ENCODE measurements around the gene NRCAM.

NRCAM gene

GRCh38 chr7:108164342-108164741 lies 291.9 kb downstream of the NRCAM start (continued):
- no peak for TF ChIP-seq ZBTB11 (tag by site-specific recombination; conservative IDR thresholded peaks at IDR 0.05; ENCODE audit: low read depth)

GRCh38 chr7:108158776-108159175 lies 297.5 kb downstream of the NRCAM start:
- Histone ChIP-seq H3K27ac (ENCODE audit: extremely low read depth, low read depth, low read length) (no peak overlapping the region), H3K4me3 (ENCODE audit: low read depth, low read length) (no peak overlapping the region), H3K4me1 (ENCODE audit: control insufficient read depth, insufficient read depth, low read length) (no peaks in the 10 kb centered on the region), H3K36me3 (ENCODE audit: control insufficient read depth in 2 of 2, insufficient read depth in 1 of 2, low read length in 2 of 2) (no peaks in the 10 kb centered on the region), H3K9me3 (ENCODE audit: control insufficient read depth, insufficient read depth, low read depth, low read length) (no peaks in the 10 kb centered on the region)
- TF ChIP-seq ZNF311 (tag by site-specific recombination; IDR thresholded peaks at IDR 0.05; ENCODE audit: borderline replicate concordance) (no peak), ZNF544 (tag by site-specific recombination; IDR thresholded peaks at IDR 0.05) (no peak), ZNF211 (tag by site-specific recombination; IDR thresholded peaks at IDR 0.05; ENCODE audit: low read depth) (no peak), ZNF623 (tag by site-specific recombination; IDR thresholded peaks at IDR 0.05) (no peak), ZNF2 (tag by site-specific recombination; IDR thresholded peaks at IDR 0.05) (no peak), ZBTB8A (tag by site-specific recombination; IDR thresholded peaks at IDR 0.05) (no peak)
- POLR2A ChIA-PET: no interaction called here
- CTCF ChIA-PET: interaction anchor here (2.3 kb wide), 1 partner anchor 13 kb away, joined by 9 read pairs; no protein-coding TSS in a partner anchor

- Histone ChIP-seq H3K4me3 (ENCODE audit: low read depth, low read length) (no peak overlapping the region), H3K27ac (ENCODE audit: extremely low read depth, low read depth, low read length) (no peak overlapping the region), H3K36me3 (ENCODE audit: control insufficient read depth in 2 of 2, insufficient read depth in 1 of 2, low read length in 2 of 2) (no peaks in the 10 kb centered on the region), H3K4me1 (ENCODE audit: control insufficient read depth, insufficient read depth, low read length) (no peaks in the 10 kb centered on the region), H3K9me3 (ENCODE audit: control insufficient read depth, insufficient read depth, low read depth, low read length) (no peaks in the 10 kb centered on the region)
- TF ChIP-seq ZBTB8A (tag by site-specific recombination; IDR thresholded peaks at IDR 0.05): no peak
- TF ChIP-seq ZNF777 (tag by site-specific recombination; IDR thresholded peaks at IDR 0.05; ENCODE audit: borderline replicate concordance): no peak
- TF ChIP-seq TCF7L2 (IDR thresholded peaks at IDR 0.05; ENCODE audit: borderline replicate concordance, low read depth, low read length): no peak
- TF ChIP-seq EGR2 (tag by site-specific recombination; IDR thresholded peaks at IDR 0.05; ENCODE audit: low read depth): no peak
- no peak for TF ChIP-seq ZNF175 (tag by site-specific recombination; IDR thresholded peaks at IDR 0.05)
- ChIA-PET CTCF (interaction anchor here (0.6 to 2.3 kb wide), 3 partner anchors 12 to 1072 kb away, joined by 3 to 10 read pairs (median 9); no protein-coding TSS in a partner anchor), POLR2A (no interaction called here)
Observed at GRCh38 chr7:108157606-108158335, 298.5 kb downstream of the NRCAM start.

- no peaks in the 10 kb centered on the region for H3K36me3 ChIP-seq (ENCODE audit: control insufficient read depth in 2 of 2, insufficient read depth in 1 of 2, low read length in 2 of 2)
- ChIA-PET CTCF (interaction anchor here (0.6 to 2.3 kb wide), 3 partner anchors 12 to 1071 kb away, joined by 3 to 10 read pairs (median 9); no protein-coding TSS in a partner anchor), POLR2A (no interaction called here)
- H3K4me3 ChIP-seq (ENCODE audit: low read depth, low read length): no peak overlapping the region
- TF ChIP-seq PRDM1 (tag by site-specific recombination; IDR thresholded peaks at IDR 0.05) (no peak), ZNF2 (tag by site-specific recombination; IDR thresholded peaks at IDR 0.05) (no peak), ZFHX2 (tag by site-specific recombination; conservative IDR thresholded peaks at IDR 0.05) (no peak), ZNF37A (tag by site-specific recombination; IDR thresholded peaks at IDR 0.05) (no peak), ZSCAN23 (tag by site-specific recombination; IDR thresholded peaks at IDR 0.05) (no peak), SALL2 (tag by site-specific recombination; IDR thresholded peaks at IDR 0.05; ENCODE audit: borderline replicate concordance) (no peak), GLI2 (tag by site-specific recombination; IDR thresholded peaks at IDR 0.05; ENCODE audit: borderline replicate concordance, low read depth) (no peak), ZNF248 (tag by site-specific recombination; IDR thresholded peaks at IDR 0.05) (no peak), ZNF214 (tag by site-specific recombination; IDR thresholded peaks at IDR 0.05; ENCODE audit: borderline replicate concordance) (no peak), ZNF10 (tag by site-specific recombination; IDR thresholded peaks at IDR 0.05) (no peak), ZNF654 (tag by site-specific recombination; IDR thresholded peaks at IDR 0.05; ENCODE audit: low read depth) (no peak), ZNF114 (tag by site-specific recombination; IDR thresholded peaks at IDR 0.05) (no peak)
- H3K27ac ChIP-seq (ENCODE audit: extremely low read depth, low read depth, low read length): no peak overlapping the region
- H3K9me3 ChIP-seq (ENCODE audit: control insufficient read depth, insufficient read depth, low read depth, low read length): no peaks in the 10 kb centered on the region
- no peaks in the 10 kb centered on the region for H3K4me1 ChIP-seq (ENCODE audit: control insufficient read depth, insufficient read depth, low read length)
Observed at GRCh38 chr7:108156897-108157605, 299.2 kb downstream of the NRCAM start.
